GM19351 (cell line): ENCODE measurements around the gene ZNF563.
"Not testable (repeated sequence)": the region's sequence is repeated elsewhere in the genome, so short reads cannot be mapped to it uniquely, and the experiment has no call there.

Source experiments
- ATAC-seq: cut with Tn5 transposase; IDR thresholded peaks from one replicate; pipeline ENCODE4 v1.9.1; 2021; ENCODE audit warnings: mild to moderate bottlenecking, moderate library complexity; ENCODE audit not compliant: unreplicated experiment

The ZNF563 gene

DNA sequence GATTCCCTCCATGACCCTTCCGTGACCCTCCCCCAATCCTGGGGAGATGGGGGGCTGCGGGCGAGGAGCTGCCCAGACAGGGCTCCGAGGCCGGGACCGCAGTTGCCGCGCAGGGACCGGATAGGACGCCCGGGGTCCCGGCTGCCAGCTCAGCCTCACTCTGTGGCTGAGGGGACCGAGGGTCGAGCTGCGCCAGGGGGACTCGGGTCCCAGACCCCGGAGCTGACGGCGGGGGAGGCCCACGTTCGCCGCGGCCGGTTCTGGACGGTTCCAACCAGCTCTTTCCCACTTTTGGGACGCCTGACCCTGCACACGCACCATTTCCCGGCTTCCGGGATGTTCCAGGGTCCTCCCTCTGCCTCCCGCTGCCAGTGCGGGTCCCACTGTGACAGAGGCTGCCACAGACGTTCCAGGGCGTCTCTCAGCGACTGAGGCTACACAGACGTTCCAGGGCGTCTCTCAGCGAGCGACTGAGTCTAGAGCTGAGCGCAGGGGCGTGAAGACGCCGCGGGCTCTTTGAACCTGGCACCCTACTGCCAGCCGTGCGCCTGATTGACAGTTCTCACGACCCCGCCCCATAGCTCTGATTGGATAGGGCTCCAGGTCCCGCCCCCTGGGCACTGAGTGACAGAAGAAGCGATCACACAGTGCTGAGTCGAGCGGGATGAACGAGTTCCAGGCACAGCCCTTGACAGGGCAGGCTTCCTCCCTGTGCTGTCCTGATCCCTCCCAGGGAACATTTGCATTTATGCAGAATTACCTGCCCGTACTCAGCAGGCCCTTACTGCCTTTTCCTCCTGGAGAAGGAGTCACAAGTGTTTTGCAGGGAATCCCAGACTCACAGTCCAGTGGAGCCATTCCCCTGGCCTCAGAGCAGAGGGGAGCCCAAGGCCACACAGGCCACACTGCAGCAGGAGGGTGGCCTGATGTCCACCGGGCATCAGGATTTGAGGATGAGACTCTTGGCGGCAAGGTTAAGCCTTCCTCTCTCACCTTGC is at the start of gene ZNF563:
Gene ZNF563 (minus strand): TSS at position 472 of the 998 bp plus-strand sequence. CDS start 151 bp downstream, at position 321.
- peak; percentile 95 for ATAC-seq

DNA sequence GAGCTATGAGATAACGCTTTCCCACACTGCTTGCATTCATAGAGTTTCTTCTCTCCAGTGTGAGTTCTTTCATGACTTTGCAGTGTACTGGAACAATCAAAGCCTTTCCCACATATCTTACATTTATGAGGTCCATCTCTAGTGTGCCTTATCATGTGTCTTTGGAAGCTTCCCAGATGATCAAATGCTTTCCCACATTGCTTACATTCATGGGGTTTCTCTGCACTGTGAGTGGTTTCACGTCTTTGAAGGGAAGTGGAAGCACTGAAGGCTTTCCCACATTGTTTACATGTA is 47.0 kb upstream of the ZNF563 start:
- no peak for ATAC-seq

DNA sequence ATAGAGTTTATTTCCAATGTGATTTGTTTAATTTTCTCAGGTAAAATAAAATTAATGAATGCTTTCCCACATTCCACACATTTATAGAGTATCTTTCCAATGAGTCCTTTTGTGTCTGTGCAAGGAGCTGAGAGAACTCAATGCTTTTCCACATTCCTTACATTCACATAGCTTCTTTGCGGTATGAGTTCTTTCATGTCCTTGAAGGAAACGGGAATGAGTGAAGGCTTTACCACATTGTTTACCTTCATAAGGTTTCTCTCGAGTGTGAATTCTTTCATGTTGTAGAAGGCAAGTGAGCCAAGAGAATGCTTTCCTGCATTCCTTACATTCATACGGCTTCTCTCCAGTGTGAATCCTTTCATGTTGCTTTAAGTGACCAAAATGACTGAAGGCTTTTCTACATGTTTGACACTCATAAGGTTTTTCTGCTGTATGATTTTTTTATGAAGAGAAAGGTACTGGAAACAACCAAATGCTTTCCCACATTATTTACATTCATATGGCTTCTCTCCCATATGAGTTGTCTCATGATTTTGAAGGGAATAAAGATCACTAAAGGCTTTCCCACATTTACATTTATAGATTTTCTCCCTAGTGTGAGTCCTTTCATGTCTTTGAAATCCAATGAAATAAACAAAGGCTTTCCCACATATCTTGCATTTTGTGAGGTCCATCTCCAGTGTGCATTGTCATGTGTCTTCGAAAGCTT is 46.5 kb upstream of the ZNF563 start:
- ATAC-seq = no peak

DNA sequence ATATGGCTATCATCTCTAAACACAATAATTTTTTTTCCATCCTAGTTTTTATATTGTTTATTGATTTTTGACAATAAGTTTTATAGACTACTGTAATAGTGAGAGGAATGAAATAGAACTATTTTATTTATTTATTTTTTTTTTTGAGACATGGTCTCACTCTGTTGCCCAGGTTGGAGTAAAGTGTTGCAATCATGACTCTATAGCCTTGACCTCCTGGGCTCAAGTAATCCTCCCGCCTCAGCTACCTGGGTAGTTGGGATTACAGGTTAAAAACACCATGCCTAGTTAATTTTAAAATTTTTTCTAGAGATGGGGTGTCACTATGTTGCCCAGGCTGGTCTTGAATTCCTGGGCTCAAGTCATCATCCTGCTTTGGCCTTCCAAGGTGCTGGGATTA is 40.6 kb upstream of the ZNF563 start:
- ATAC-seq = no peak

DNA sequence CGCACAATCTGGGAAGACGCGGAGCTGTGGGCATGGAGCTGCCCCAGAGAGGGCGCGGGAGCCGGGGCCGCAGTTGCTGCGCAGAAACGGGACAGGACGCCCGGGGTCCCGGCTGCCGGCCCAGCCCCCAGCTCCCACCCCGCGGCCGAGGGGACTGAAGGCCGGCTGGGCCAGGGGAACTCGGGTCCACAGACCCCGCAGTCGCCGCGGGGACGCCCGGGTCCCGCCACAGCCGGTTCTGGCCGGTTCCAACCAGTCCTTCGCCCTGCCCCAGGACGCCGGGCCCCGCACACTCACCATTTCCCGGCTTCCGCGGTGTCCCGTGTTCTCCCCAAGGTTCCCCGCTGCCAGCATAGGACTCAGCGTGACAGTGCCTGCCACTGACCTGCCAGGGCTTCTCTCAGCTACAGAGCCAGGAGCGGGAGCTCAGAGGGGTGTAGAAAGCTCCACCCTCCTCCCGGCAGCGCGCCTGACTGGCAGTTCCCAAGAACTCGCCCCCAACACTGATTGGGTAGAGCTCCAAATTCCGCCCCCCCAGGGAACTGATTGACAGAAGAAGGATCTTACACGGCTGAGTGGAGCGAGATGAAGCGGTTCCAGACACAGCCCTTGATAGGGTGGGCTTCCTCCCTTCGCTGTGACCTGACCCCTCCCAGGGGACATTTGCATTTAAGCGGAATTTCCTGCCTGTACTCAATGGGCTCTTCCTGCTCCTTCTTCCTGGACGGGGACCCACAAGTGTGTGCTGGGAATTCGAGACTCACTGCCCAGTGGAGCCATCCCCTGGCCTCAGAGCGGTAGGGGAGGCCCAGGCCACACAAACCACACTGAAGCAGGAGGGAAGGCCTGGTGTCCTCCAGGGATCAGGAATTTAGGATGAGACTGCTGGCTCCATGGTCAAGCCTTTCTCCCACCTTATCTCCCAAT is 32.1 kb upstream of the ZNF563 start, which contains the start of gene ZNF442:
Gene ZNF442 (minus strand): TSS at position 448 of the 927 bp plus-strand sequence. CDS start 2,052 bp downstream, outside the sequence.
- ATAC-seq = peak; percentile 90

DNA sequence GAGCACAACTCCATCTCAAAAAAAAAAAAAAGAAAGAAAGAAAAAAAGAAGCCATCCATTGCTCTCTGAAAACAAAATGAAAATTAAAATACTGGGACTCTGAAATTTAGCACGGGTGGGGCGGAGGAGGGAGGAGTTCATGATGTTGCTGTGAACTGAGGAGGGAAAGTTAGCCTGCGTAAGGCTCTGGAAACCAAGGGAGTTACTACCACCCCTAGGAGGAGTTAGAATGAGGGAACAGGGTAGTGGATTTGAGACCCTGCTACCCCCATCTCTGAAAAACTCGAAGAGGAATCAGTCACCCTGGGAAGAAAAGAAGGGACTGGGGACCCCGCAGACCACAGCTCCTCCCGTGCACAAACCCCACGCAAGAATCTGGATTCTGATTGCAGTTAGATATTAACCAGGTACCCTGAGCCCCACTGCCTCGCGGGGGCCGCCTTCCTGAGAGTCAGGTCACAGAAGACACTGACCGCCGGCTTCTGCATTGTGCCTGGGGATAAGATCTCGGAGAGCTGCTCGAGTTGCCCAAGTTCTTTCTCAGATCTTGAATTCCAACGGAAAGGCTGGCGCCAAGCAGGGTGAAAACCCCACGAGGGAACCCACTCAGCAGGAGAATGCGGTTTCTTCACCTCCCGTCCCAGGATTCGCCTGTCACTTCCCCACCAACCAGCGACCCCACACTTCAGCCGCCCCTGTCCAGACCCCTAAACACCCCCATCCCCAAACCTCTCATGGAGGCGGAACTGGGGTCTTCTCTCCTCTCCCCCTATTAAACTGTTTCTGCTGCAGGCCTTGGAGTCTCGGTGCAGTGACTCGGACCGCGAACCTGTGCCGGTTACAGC is 31.2 kb upstream of the ZNF563 start:
- ATAC-seq = no peak

DNA sequence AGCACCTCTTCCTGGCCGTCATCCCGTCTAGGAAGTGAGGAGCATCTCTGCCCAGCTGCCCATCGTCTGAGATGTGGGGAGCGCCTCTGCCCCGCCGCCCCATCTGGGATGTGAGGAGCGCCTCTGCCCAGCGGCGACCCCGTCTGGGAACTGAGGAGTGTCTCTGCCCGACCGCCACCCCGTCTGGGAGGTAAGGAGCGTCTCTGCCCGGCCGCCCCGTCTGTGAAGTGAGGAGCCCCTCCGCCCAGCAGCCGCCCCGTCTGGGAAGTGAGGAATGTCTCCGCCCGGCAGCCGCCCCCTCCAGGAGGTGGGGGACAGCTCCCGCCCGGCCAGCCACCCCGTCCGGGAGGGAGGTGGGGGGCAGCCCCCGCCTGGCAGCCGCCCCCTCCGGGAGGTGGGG is 28.8 kb upstream of the ZNF563 start:
- not testable (repeated sequence) for ATAC-seq

DNA sequence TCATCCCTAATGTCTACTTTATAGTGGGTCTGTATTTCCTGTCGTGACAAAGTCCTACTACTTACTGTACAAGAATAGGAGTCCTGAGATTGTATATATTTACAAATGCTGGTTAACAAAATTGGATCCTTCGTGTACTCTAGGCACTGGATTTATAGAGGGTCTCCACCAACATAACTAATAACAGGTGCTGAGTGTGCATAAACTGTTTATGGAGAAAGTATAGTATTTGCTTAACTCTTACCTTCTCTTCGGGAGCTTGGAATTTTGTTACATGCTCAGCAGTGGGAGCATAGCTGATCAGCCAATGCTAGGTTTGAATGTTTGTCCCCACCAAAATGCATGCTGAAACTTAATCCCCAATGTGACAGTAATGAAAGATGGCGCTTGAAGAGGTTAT is 19.9 kb upstream of the ZNF563 start:
- ATAC-seq = no peak

DNA sequence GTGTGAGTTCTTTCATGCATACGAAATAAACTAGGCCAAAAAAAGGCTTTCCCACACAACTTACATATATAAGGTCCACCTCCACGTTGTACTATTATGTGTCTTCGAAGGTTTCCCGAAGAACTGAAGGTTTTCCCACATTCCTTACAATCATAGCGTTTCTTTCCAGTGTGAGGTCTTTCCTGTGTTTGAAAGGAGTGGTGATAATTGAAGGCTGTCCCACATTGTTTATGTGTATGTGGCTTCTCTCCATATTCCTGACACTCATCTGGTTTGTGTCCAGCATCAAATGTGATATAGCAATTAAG is 17.4 kb upstream of the ZNF563 start:
- no peak for ATAC-seq

DNA sequence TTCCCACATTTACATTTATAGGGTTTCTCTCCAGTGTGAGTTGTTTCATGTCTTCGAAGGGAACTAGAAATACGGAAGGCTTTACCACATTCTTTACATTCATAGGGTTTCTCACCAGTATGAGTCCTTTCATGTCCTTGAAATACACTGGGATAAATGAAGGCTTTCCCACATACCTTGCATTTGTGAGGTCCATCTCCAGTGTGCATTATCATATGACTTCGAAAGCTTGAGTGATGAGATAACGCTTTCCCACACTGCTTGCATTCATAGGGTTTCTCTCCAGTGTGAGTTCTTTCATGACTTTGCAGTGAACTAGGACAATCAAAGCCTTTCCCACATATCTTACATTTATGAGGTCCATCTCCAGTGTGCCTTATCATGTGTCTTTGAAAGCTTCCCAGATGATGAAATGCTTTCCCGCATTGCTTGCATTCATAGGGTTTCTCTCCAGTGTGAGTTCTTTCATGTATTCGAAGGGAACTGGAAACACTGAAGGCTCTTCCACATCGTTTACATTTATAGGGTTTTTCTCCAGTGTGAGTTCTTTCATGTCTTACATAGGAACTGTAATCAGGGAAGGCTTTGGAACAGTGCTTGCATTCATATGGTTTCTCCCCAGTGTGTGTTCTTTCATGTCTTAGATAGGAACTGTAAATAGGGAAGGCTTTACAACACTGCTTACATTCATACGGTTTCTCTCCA is 16.9 kb upstream of the ZNF563 start:
- ATAC-seq = no peak

DNA sequence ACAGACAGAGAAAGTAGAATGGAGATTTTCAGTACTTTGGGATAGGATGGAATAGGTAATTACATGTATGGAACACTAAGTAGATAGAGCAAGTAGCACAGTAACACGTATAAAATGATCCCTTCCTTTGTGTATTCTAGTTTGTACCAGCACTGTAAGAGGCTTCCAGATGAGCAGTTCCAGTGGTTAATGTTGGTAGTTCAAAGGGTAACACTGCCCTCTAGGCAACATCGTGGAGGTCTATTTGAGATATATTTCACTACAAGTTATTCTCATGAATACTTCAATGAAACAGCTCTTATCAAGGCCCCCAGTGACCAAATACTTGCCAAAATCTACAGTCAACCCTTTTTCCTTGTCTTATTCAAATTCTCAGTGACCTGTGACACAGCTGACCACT is 13.5 kb upstream of the ZNF563 start:
- ATAC-seq = no peak

DNA sequence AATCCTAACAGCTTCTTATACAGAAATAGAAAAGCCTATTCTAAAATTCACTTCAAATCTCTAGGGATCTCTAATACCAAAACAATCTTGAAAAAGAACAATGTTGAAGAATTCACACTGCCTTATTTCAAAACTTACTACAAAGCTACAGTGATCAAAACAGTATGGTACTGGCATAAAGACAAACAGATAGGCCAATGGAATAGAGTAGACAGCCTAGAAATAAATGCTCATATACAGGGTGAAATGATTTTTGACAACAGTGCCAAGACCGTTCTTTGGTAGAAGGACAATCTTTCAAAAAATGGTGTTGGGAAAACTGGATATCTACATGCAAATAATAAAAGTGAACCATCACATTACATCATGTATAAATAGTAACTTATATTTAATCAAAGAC is 11.8 kb upstream of the ZNF563 start:
- ATAC-seq = no peak

DNA sequence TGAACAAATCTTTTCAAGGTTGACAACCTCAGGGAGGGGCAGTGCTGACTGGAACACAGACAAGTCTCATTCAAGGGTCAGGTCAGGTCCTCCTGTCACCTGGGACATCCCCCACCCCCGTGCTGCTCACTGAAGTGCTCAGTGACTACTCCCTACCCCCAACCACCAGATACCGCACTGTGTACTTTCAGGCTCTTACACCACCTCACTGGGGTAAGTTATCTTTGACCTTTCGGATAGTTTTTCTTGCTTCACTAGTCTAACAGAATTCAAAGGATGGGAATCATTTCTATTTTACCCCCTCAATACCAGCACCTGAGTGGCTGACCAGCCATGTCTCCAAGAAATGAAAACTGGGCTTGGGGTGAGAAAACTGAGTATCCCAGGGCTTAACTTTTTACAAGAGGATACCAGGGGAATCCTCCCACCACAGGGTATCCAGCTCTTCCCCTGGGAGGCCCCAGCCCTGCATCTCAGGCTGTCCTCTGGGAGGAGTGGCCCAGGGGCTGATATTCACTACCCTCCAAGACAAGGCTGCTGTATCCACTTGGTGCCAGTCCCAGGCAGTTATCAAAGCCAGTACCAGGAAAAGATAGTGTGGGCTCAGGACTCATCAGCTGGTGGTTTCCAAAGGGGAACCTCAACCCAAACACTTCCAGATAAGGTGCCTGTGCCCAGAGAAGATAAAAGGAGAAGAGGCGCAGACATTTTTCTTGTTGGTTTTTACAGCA is 2.1 kb downstream of the ZNF563 start:
- peak; percentile 49 for ATAC-seq

DNA sequence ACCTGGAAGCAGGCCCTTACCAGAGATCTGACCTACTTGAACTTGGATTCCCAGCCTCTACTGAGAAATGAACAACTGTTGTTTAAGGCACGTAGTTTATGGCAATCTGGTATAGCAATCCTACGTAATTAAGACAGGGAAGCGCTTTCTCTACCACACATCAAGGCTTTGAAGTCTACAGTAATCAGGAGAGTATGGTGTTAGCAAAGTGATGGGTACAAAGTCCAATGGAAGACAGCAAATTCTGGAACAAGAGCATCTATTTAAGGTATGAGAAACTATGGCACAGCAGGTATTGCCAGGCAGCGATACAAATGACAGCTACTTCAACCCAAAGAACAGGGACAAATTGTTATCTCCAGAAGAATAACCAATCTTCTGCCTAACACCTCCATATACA is 3.1 kb downstream of the ZNF563 start:
- ATAC-seq = no peak

DNA sequence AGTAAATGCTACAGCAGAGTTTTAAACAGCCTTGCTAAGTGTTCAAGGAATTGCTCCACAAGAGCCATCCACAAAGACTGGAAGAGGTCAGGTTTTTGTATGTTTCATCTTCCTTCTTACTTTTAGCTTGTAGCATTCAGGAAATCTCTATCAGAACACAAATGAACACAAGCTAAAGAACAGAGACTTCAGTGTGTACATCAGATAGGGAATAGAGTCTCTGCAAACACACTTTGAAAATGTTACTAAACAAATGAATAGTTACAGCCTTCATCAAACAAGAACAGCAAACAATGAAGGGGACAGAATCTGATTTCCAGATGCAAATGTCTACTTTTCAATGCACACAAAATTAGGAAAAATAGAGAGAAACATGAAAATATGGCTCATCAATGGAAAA is 7.7 kb downstream of the ZNF563 start:
- ATAC-seq = no peak

DNA sequence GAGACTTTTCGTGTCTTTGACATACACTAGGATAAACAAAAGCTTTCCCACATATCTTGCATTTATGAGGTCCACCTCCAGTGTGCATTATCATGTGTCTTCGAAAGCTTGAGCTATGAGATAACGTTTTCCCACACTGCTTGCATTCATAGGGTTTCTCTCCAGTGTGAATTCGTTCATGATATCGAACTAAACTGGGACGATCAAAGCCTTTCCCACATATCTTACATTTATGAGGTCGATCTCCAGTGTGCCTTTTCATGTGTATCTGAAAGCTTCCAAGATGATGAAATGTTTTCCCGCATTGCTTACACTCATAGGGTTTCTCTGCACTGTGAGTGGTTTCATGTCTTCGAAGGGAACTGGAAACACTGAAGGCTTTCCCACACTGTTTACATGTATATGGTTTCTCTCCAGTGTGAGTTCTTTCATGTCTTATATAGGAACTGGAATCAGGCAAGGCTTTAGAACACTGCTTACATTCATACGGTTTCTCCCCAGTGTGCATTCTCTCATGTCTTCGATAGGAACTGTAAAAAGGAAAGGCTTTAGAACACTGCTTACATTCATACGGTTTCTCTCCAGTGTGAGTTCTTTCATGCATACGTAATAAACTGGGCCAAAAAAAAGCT is 14.5 kb downstream of the ZNF563 start:
- ATAC-seq = no peak

DNA sequence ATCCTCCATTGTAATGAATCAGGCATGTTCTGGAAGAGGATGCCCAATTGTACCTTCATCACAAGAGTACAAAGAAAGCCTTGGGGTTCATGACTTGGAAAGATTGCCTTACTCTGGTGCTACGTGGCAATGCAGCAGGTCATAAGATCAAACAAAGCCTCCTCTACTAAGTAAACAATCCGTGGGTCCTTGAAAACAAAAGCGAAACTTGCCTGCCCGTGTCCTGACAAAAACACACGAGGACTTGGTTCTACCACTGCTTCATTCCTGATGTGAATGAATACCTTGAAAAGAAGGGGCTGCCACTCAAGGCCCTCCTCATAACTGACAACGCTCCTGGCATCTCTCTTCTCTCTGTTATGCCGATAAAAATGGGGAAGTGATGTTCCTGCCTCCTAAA is 18.9 kb downstream of the ZNF563 start:
- ATAC-seq = no peak

DNA sequence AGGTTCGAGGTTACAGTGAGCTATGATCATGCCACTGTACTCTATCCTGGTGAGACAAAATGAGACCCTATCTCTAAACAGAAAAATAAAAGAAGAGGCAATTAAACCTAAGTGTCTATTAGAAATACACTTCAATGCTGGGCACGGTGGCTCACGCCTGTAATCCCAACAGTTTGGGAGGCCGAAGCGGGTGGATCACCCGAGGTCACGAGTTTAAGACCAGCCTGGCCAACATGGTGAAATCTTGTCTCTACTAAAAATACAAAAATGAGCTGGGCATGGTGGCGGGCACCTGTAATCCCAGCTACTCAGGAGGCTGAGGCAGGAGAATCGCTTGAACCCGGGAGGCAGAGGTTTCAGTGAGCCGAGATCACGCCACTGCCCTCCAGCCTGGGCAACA is 24.5 kb downstream of the ZNF563 start:
- not testable (repeated sequence) for ATAC-seq
